GM12864 (cell line): ENCODE results near the gene DISP3.

ENCODE experiments used
- DNase-seq: peaks from one replicate; pipeline ENCODE4 v3.0.0-alpha.2; 2011; ENCODE audit warnings: low read depth
- H3K4me3 ChIP-seq: 2 replicates; pipeline ENCODE4 v1.5.1; 2011; ENCODE audit warnings: mild to moderate bottlenecking, low read depth, low read length, control low read depth
- TF ChIP-seq, protein P1 (sequence below): IDR thresholded peaks from 2 replicates; pipeline ENCODE4 v1.5.1; 2011; ENCODE audit warnings: low read depth, mild to moderate bottlenecking, moderate library complexity, low read length, control low read depth, inconsistent platforms; ENCODE audit errors: missing control alignments

Gene DISP3

DNA sequence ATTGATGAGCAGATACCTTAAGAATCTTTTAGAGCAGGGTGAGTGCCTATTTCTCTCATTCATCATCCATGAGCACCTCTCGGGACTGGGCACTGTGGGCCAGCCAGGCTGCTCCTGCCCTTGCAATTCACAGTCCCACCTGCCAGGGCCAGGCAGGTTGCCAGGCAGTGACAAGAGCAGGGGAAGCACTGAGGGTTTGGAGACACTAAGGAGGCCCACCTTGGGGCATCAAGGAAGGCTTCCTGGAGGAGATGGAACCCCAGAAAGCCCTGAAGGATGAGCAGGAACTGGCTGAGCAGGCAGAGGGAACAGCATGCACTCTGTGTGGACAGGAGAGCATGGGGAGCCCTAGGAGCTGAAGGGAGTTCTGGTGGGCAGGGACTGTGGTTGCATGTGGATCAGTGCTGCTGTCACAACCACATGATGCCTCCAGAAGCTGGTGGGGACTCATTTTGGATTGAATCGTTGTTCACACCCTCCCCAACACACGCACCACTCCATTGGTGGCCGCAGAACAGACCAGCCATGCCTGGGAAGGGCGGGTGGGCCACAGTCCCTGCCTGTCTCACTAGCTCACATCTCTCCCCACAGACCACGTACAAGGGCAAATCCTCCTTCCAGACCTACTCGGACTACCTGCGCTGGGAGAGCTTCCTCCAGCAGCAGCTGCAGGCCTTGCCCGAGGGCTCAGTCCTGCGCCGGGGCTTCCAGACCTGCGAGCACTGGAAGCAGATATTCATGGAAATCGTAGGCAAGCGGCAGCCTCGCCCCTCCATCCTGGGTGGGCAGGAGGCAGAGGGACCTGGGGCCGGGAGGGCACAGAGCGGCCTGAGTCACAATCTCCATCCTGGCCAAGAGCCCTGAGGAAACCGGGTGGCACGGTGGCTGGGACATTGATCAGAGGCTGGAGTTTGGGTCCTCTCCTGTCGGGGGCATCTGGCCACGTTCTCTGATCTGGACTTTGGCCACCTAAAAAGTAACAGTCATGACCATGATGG is 55.1 kb downstream of the DISP3 start:
- DNase-seq: no peak
- H3K4me3 ChIP-seq: no peak overlapping the region

DNA sequence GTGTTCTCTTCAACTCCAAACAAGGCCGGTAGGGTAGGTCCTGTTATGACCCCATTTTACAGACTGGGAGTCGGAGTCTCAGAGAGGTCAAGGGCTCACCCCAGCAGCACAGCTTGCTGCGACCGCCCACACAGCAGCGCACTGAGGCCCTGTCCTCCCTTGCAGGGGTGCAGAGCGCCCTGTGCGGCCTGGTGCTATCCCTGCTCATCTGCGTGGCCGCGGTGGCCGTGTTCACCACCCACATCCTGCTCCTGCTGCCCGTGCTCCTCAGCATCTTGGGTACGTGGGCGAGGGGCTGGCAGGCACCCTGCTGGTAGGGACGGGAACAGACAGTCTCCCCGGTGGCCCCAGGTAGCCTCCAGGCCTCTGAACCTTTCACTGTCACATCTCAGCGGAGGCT is 55.9 kb downstream of the DISP3 start:
- no peak overlapping the region for H3K4me3 ChIP-seq
- TF ChIP-seq, protein P1, sequence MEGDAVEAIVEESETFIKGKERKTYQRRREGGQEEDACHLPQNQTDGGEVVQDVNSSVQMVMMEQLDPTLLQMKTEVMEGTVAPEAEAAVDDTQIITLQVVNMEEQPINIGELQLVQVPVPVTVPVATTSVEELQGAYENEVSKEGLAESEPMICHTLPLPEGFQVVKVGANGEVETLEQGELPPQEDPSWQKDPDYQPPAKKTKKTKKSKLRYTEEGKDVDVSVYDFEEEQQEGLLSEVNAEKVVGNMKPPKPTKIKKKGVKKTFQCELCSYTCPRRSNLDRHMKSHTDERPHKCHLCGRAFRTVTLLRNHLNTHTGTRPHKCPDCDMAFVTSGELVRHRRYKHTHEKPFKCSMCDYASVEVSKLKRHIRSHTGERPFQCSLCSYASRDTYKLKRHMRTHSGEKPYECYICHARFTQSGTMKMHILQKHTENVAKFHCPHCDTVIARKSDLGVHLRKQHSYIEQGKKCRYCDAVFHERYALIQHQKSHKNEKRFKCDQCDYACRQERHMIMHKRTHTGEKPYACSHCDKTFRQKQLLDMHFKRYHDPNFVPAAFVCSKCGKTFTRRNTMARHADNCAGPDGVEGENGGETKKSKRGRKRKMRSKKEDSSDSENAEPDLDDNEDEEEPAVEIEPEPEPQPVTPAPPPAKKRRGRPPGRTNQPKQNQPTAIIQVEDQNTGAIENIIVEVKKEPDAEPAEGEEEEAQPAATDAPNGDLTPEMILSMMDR: no peak
- no peak for DNase-seq

More for the DNA sequence above, 55.1 kb downstream of the DISP3 start:
- TF ChIP-seq, protein P1: no peak

DNA sequence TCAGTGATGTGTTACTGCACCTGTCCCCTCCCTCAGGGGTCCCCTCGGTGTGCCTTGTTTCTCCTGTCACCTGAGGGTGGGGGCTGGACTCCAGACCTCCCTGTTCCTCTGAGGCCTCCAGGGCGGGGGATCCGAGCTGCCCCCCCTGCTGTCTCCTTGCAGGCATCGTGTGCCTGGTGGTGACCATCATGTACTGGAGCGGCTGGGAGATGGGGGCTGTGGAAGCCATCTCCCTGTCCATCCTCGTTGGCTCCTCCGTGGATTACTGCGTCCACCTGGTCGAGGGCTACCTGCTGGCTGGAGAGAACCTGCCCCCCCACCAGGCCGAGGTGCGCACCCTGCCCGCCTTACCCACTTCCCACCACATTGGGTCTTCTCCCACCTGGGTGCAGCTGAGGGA is 56.4 kb downstream of the DISP3 start:
- H3K4me3 ChIP-seq: no peak overlapping the region
- TF ChIP-seq, protein P1: no peak
- no peak for DNase-seq

DNA sequence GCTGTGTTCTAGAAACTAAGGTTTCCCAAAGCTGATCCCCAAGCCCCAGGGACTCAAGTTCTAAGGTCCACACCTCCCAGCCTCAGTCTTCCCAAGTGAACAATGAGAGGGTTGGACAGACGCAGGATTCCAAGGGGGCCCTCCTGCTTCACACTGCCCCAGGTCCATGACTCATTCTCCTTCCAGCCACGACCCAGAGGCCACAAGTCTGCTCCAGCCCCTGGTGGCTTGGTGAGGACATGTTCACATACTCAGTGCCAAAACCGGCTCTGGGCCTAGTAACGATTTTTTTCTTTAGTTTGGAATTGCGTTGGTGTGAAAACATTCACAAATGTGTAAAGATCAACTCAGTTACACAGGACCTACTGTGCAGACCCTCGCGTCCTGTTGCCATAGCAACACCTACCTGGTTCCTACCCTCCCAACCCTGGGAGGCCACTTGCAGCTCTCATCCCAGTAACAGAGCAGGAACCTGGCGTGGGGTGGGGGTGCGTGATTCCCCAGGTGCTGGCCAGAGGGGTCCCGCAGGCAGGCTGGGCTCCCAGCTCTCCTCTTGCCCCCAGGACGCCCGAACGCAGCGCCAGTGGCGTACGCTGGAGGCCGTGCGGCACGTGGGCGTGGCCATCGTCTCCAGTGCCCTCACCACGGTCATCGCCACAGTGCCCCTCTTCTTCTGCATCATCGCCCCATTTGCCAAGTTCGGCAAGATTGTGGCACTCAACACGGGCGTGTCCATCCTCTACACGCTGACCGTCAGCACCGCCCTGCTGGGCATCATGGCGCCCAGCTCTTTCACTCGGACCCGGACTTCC is 57.0 kb downstream of the DISP3 start:
- DNase-seq: no peak
- TF ChIP-seq, protein P1: no peak
- H3K4me3 ChIP-seq: no peak overlapping the region

DNA sequence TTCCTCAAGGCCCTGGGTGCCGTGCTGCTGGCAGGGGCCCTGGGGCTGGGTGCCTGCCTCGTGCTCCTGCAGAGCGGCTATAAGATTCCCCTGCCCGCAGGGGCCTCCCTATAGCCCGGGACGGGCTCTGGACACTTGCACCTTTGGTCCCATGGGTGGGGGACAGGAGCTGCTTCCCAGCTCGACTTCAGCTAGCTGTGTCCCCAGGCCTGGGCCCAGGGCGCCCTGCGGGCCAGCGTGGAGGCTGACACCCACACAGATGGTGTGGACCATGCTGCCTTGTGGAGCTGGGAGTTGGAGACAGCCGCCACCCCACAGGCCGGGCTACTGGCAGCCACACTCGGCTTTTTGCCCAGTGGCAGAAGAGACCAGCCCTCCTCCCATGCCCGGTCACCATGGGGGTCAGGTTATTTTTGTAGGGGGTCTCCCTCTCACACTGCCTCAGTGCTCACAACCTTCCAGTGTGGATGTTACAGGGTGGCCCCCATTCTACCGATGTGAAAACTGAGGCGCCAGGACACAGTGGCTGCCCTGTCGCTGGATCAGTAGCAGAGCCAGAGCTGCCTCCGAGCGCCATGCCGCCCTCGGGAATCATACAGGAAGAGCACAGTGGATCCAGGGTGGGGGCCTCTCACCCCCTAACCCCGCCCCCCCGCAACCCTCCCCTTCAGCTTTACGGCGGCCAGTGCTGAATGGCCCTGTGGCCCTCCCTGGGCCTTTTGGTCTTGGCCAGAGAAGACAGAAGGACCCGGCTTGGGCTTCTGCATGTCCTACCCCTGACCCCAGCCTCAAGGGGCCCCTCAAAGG is 57.8 kb downstream of the DISP3 start:
- H3K4me3 ChIP-seq: no peak overlapping the region
- DNase-seq: no peak
- TF ChIP-seq, protein P1: no peak

DNA sequence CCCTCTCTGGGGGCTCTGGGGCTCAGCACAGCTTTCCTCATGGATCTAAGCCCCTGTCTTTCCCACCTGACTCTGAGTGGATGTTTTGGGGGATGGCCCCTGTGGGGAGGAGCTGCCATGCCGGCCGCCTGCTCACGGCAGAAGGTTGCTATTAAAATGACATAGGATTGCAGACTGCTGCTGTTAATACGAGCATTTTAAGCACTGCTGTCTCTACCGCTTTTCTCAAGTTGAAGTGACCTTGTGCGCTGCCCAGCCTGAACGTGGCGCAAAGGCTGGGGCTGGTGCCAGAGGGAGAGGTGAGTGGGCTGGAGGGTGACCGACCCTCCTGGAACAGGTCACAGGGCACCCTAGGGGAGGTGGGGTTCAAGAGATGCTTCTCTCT is 58.4 kb downstream of the DISP3 start:
- no peak overlapping the region for H3K4me3 ChIP-seq
- DNase-seq: no peak
- TF ChIP-seq, protein P1: no peak
